Activated CD8-positive, alpha-beta T cell treated with anti-CD3 and anti-CD28 coated beads, Interleukin-2, amount 10 ng/mL, durations not matched to agents 7 days and 5 days (primary cell): ENCODE results near the gene PPP5C. TPM values are rescaled to one million over a fixed set of nuclear protein-coding genes. Genes with fewer than 3 reads are reported as not detected.
A peak's percentile ranks its signal among the peaks of the same experiment; 100 is the strongest.
"Not testable (repeated sequence)": the region's sequence is repeated elsewhere in the genome, so short reads cannot be mapped to it uniquely, and the experiment has no call there.

Experiments used
- ATAC-seq: fragments of 150-1000 bp; cut with Tn5 transposase; one replicate; pipeline ENCODE4 v1.10.0; 2021; ENCODE audit warnings: moderate library complexity
- CTCF ChIA-PET: fragments of 350-600 bp; sonication (Branson Sonifier 250); formaldehyde crosslinking; loops from one replicate; lab custom pipeline; 2021; ENCODE audit warnings: antibody characterized with exemption; lab: Charles Lee
- POLR2A ChIA-PET: fragments of 350-600 bp; sonication (Branson Sonifier 250); formaldehyde crosslinking; loops from one replicate; lab custom pipeline; 2021; ENCODE audit warnings: antibody characterized with exemption; lab: Charles Lee
- DNase-seq: peaks from one replicate; pipeline ENCODE4 v3.0.0-alpha.2; 2020
- H3K27ac Mint-ChIP-seq: one replicate; pipeline ENCODE4 v1.8.0; 2021; ENCODE audit warnings: mild to moderate bottlenecking, mixed read lengths
- H3K27me3 Mint-ChIP-seq: one replicate; pipeline ENCODE4 v1.8.0; 2021; ENCODE audit warnings: low read depth, mixed read lengths
- H3K36me3 Mint-ChIP-seq: one replicate; pipeline ENCODE4 v1.8.0; 2021; ENCODE audit warnings: low read depth, mixed read lengths
- H3K4me1 Mint-ChIP-seq: one replicate; pipeline ENCODE4 v1.8.0; 2021; ENCODE audit warnings: low read depth, mixed read lengths
- H3K4me3 Mint-ChIP-seq: one replicate; pipeline ENCODE4 v1.8.0; 2021; ENCODE audit warnings: mild to moderate bottlenecking, mixed read lengths
- H3K9me3 Mint-ChIP-seq: one replicate; pipeline ENCODE4 v1.8.0; 2022; ENCODE audit warnings: mixed read lengths; ENCODE audit not compliant: insufficient read depth
- total RNA-seq, 2 experiments: library from RNA; stranded (reverse); gene quantifications; one replicate each; pipeline ENCODE4 v1.2.3, GENCODE V29; 2021

Gene PPP5C
- total RNA-seq, 2 experiments from 2014 or later, result 118 to 126 TPM

GRCh38 chr19:46429999-46430398, 83.1 kb downstream of the PPP5C start:
- Mint-ChIP-seq H3K27me3 (peaks cover 65% of the 10 kb centered on the region), H3K36me3 (peaks cover 2% of the 10 kb centered on the region), H3K9me3 (no peaks in the 10 kb centered on the region), H3K4me3 (no peak overlapping the region), H3K27ac (no peak overlapping the region), H3K4me1 (peaks cover 34% of the 10 kb centered on the region)
- CTCF ChIA-PET, result no interaction called here
- DNase-seq (no peak), ATAC-seq (no peak)
- POLR2A ChIA-PET, result no interaction called here

GRCh38 chr19:46431824-46432223, 84.9 kb downstream of the PPP5C start:
- no peak overlapping the region for H3K27ac Mint-ChIP-seq
- CTCF ChIA-PET, result no interaction called here

GRCh38 chr19:46433470-46433869, 86.6 kb downstream of the PPP5C start:
- H3K27me3 Mint-ChIP-seq, result peaks cover 39% of the 10 kb centered on the region
- H3K4me3 Mint-ChIP-seq, H3K36me3 Mint-ChIP-seq, H3K4me1 Mint-ChIP-seq, H3K9me3 Mint-ChIP-seq, POLR2A ChIA-PET, DNase-seq, ATAC-seq, H3K27ac Mint-ChIP-seq: not testable (repeated sequence)
- CTCF ChIA-PET, result interaction anchor here (0.9 kb wide), 1 partner anchor 38 kb away, joined by 3 read pairs; no protein-coding TSS in a partner anchor

More at GRCh38 chr19:46431824-46432223, 84.9 kb downstream of the PPP5C start:
- DNase-seq (peak; percentile 24), ATAC-seq (no peak)
- Mint-ChIP-seq H3K4me1 (peaks cover 25% of the 10 kb centered on the region), H3K4me3 (no peak overlapping the region), H3K27me3 (peaks cover 53% of the 10 kb centered on the region), H3K9me3 (no peaks in the 10 kb centered on the region), H3K36me3 (no peaks in the 10 kb centered on the region)
- POLR2A ChIA-PET, result no interaction called here

GRCh38 chr19:46435009-46435408, 88.1 kb downstream of the PPP5C start:
- CTCF ChIA-PET, result no interaction called here
- Mint-ChIP-seq H3K4me3 (no peak overlapping the region), H3K36me3 (no peaks in the 10 kb centered on the region), H3K4me1 (no peaks in the 10 kb centered on the region), H3K27ac (no peak overlapping the region), H3K9me3 (no peaks in the 10 kb centered on the region), H3K27me3 (peaks cover 28% of the 10 kb centered on the region)
- no peak for DNase-seq
- POLR2A ChIA-PET, result no interaction called here
- no peak for ATAC-seq

GRCh38 chr19:46435689-46436088, 88.8 kb downstream of the PPP5C start:
- POLR2A ChIA-PET, H3K27ac Mint-ChIP-seq, CTCF ChIA-PET, DNase-seq, H3K9me3 Mint-ChIP-seq, H3K4me3 Mint-ChIP-seq, H3K4me1 Mint-ChIP-seq, ATAC-seq, H3K36me3 Mint-ChIP-seq: not testable (repeated sequence)
- peaks cover 21% of the 10 kb centered on the region for H3K27me3 Mint-ChIP-seq

Other genes starting within 250 kb of the PPP5C start
- gene IGFL3, start 222.4 kb upstream of the PPP5C start, total RNA-seq, result not detected
- gene IGFL2, start 198.8 kb upstream of the PPP5C start, total RNA-seq, result not detected
- not detected for gene IGFL1, start 117.3 kb upstream of the PPP5C start, total RNA-seq
- gene HIF3A, start 50.0 kb upstream of the PPP5C start, total RNA-seq, result not detected
- not detected for gene CCDC8, start 66.5 kb downstream of the PPP5C start, total RNA-seq
- under 1 TPM in 1 of 2 experiments, not detected in 1; 0.08 TPM for gene PNMA8C, start 81.8 kb downstream of the PPP5C start, total RNA-seq
- not detected for gene PNMA8A, start 124.5 kb downstream of the PPP5C start, total RNA-seq
- under 1 TPM in 1 of 2 experiments, not detected in 1; 0.05 TPM for gene PNMA8B, start 148.8 kb downstream of the PPP5C start, total RNA-seq